SKM-1 treated with dmso at 0.1 percent for 144 hours (cell line): ENCODE measurements around the gene SUPT4H1.

Experiments used
- DNase-seq: peaks from one replicate; lab custom pipeline; 2025; ENCODE audit not compliant: unreplicated experiment; lab: John Stamatoyannopoulos, UW

SUPT4H1 gene

GRCh38 chr17:58381124-58382035 is 29.4 kb upstream of the SUPT4H1 start:
- no peak for DNase-seq

- DNase-seq = no peak
These were observed 28.5 kb upstream of the SUPT4H1 start for GRCh38 chr17:58380207-58381123.

- DNase-seq = no peak
These were observed 27.5 kb upstream of the SUPT4H1 start for GRCh38 chr17:58379511-58379824.

- DNase-seq = no peak
These were observed 26.9 kb upstream of the SUPT4H1 start for GRCh38 chr17:58378733-58379510.

GRCh38 chr17:58377661-58378060 is 25.7 kb upstream of the SUPT4H1 start:
- no peak for DNase-seq

- DNase-seq = no peak
These were observed 25.1 kb upstream of the SUPT4H1 start for GRCh38 chr17:58377093-58377601.

GRCh38 chr17:58376472-58377000 is 24.5 kb upstream of the SUPT4H1 start:
- peak; percentile 17 for DNase-seq

- no peak for DNase-seq
These were observed 23.8 kb upstream of the SUPT4H1 start for GRCh38 chr17:58375811-58376210.

- no peak for DNase-seq
These were observed 23.3 kb upstream of the SUPT4H1 start for GRCh38 chr17:58375256-58375655.

GRCh38 chr17:58373923-58374322 is 21.9 kb upstream of the SUPT4H1 start:
- no peak for DNase-seq

GRCh38 chr17:58373003-58373402 is 21.0 kb upstream of the SUPT4H1 start:
- DNase-seq = no peak

- no peak for DNase-seq
These were observed 19.4 kb upstream of the SUPT4H1 start for GRCh38 chr17:58371300-58371950.

GRCh38 chr17:58370716-58371115 is 18.7 kb upstream of the SUPT4H1 start:
- no peak for DNase-seq

- no peak for DNase-seq
These were observed 18.3 kb upstream of the SUPT4H1 start for GRCh38 chr17:58370309-58370708.

- DNase-seq = no peak
These were observed 17.4 kb upstream of the SUPT4H1 start for GRCh38 chr17:58369214-58370031.

GRCh38 chr17:58368860-58369213 is 16.8 kb upstream of the SUPT4H1 start:
- no peak for DNase-seq

- DNase-seq = no peak
These were observed 15.5 kb upstream of the SUPT4H1 start for GRCh38 chr17:58367461-58367860.

GRCh38 chr17:58365980-58366595 is 14.1 kb upstream of the SUPT4H1 start:
- no peak for DNase-seq
